GM12878 (cell line): ENCODE measurements around the gene KRT75. TPM values are rescaled to one million over a fixed set of nuclear protein-coding genes. Genes with fewer than 3 reads are reported as not detected.

Source experiments
- ATAC-seq: fragments of 200-7000 bp; cut with Tn5 transposase; 3 replicates; pipeline ENCODE4 v1.9.1; 2020; ENCODE audit warnings: mild to moderate bottlenecking, moderate library complexity
- BruUV-seq: library from RNA; stranded (reverse); fragments of 400-500 nt; replicated peaks from 2 replicates; lab custom pipeline; 2021; lab: Mats Ljungman, UMichigan
- CTCF ChIA-PET: fragments of 300-600 bp; sonication (Branson Sonifier 250); formaldehyde crosslinking; extraction: SDS; loops from one replicate; lab custom pipeline; 2021; ENCODE audit warnings: inconsistent platforms; lab: Yijun Ruan, JAX
- POLR2A ChIA-PET: fragments of 350-600 bp; formaldehyde crosslinking; extraction: SDS; loops from one replicate; lab custom pipeline; 2021; ENCODE audit warnings: inconsistent platforms; lab: Charles Lee
- RAD21 ChIA-PET: fragments of 300-600 bp; sonication (Branson Sonifier 250); formaldehyde crosslinking; loops from one replicate; lab custom pipeline; 2023; ENCODE audit warnings: antibody characterized with exemption; ENCODE audit not compliant: unreplicated experiment; lab: Charles Lee
- SMC1A ChIA-PET: fragments of 300-600 bp; sonication (Branson Sonifier 250); formaldehyde crosslinking; loops from one replicate; lab custom pipeline; 2023; ENCODE audit not compliant: unreplicated experiment, uncharacterized antibody; lab: Charles Lee
- DNase-seq: peaks from one replicate; pipeline ENCODE4 v3.0.0-alpha.2; 2011; ENCODE audit warnings: low read depth, low spot score
- FAIRE-seq: peaks from 3 replicates; lab custom pipeline; 2011; peaks lifted over from hg19 to GRCh38; lab: Jason Lieb, UNC
- H2AFZ ChIP-seq: 2 replicates; pipeline ENCODE4 v1.6.0; 2011; ENCODE audit warnings: low read depth, low read length, control low read depth; ENCODE audit not compliant: control insufficient read depth
- H3K27ac ChIP-seq: 2 replicates; pipeline ENCODE4 v1.5.1; 2011; ENCODE audit warnings: control low read depth; ENCODE audit not compliant: control insufficient read depth, insufficient read depth
- H3K27me3 ChIP-seq, 2 experiments: replicated peaks in 1 of 2; 2 replicates each; pipeline versions ENCODE4 v1.6.0 to v1.6.1; 2011; ENCODE audit warnings: low read length in 1 of 2; ENCODE audit not compliant: control insufficient read depth in 2 of 2, insufficient read depth in 2 of 2
- H3K36me3 ChIP-seq, 2 experiments: 2 replicates each; pipeline ENCODE4 v1.5.1; 2011; ENCODE audit warnings: low read length in 1 of 2; ENCODE audit not compliant: control insufficient read depth in 2 of 2, insufficient read depth in 2 of 2
- H3K4me1 ChIP-seq: 2 replicates; pipeline ENCODE4 v1.6.1; 2011; ENCODE audit warnings: mild to moderate bottlenecking, low read length, moderate library complexity, mixed read lengths; ENCODE audit not compliant: control insufficient read depth, insufficient read depth
- H3K4me2 ChIP-seq: 2 replicates; pipeline ENCODE4 v1.6.0; 2011; ENCODE audit warnings: control low read depth; ENCODE audit not compliant: control insufficient read depth, insufficient read depth
- H3K4me3 ChIP-seq: fragments of 200-600 bp; sonication (generic); 2 replicates; pipeline ENCODE4 v1.5.1; 2016
- H3K79me2 ChIP-seq: 2 replicates; pipeline ENCODE4 v1.6.0; 2011; ENCODE audit warnings: low read length; ENCODE audit not compliant: control insufficient read depth, insufficient read depth
- H3K9ac ChIP-seq: 2 replicates; pipeline ENCODE4 v1.8.0; 2011; ENCODE audit warnings: low read length, control low read depth, mixed read lengths; ENCODE audit not compliant: control insufficient read depth, insufficient read depth
- H3K9me3 ChIP-seq: replicated peaks from 3 replicates; pipeline ENCODE4 v1.5.1; 2011; ENCODE audit warnings: mild to moderate bottlenecking, low read length; ENCODE audit not compliant: control insufficient read depth, insufficient read depth
- H4K20me1 ChIP-seq: 2 replicates; pipeline ENCODE4 v1.6.0; 2011; ENCODE audit not compliant: control insufficient read depth, insufficient read depth
- BRCA1 ChIP-seq: IDR thresholded peaks from 2 replicates; pipeline ENCODE4 v1.6.1; 2011; ENCODE audit warnings: low read depth, low read length, improper control_type of control experiment
- FOS ChIP-seq: IDR thresholded peaks from 3 replicates; pipeline ENCODE4 v1.6.1; 2011; ENCODE audit warnings: borderline replicate concordance; ENCODE audit not compliant: insufficient read length; ENCODE audit errors: extremely low read depth
- HSF1 ChIP-seq: fragments of 150-350 bp; IDR thresholded peaks from 2 replicates; pipeline ENCODE4 v1.6.1; 2014; ENCODE audit warnings: mild to moderate bottlenecking, low read depth, low read length
- NFYA ChIP-seq: IDR thresholded peaks from 2 replicates; pipeline ENCODE4 v1.6.1; 2011; ENCODE audit warnings: low read depth, mild to moderate bottlenecking, low read length, improper control_type of control experiment, borderline replicate concordance
- PAX5 ChIP-seq: IDR thresholded peaks from 2 replicates; pipeline ENCODE4 v1.6.1; 2011; ENCODE audit warnings: low read depth, low read length, borderline replicate concordance
- POLR2AphosphoS2 ChIP-seq: IDR thresholded peaks from 2 replicates; pipeline ENCODE4 v1.6.1; 2011; ENCODE audit warnings: low read depth, mild to moderate bottlenecking, low read length, improper control_type of control experiment, moderate library complexity
- RCOR1 ChIP-seq: conservative IDR thresholded peaks from 2 replicates; pipeline ENCODE4 v1.6.1; 2012; ENCODE audit warnings: low read depth, low read length, improper control_type of control experiment
- REST ChIP-seq: IDR thresholded peaks from 2 replicates; pipeline ENCODE4 v1.6.1; 2012; ENCODE audit warnings: mild to moderate bottlenecking, low read depth, low read length
- SMAD1 ChIP-seq: fragments of 450-650 bp; IDR thresholded peaks from 2 replicates; pipeline ENCODE4 v1.6.1; 2018; ENCODE audit warnings: mild to moderate bottlenecking, low read depth; ENCODE audit not compliant: partially characterized antibody
- SUPT20H ChIP-seq: IDR thresholded peaks from 2 replicates; pipeline ENCODE4 v1.6.1; 2011; ENCODE audit warnings: low read depth, mild to moderate bottlenecking, low read length, moderate library complexity, borderline replicate concordance; ENCODE audit not compliant: control insufficient read depth
- ZNF274 ChIP-seq: IDR thresholded peaks from one replicate; pipeline ENCODE4 v1.8.0; 2011; ENCODE audit not compliant: insufficient read length, insufficient read depth
- WGBS: methylation state at CpG from one replicate; pipeline ENCODE4 v1.1.6; 2016; ENCODE audit warnings: low lambda C conversion rate; ENCODE audit not compliant: insufficient replicate concordance, insufficient coverage; ENCODE audit errors: missing lambda C conversion rate; 5-methylcytosine and 5-hydroxymethylcytosine counted together
- in situ Hi-C: fragments of 300-500 bp; cut with MboI; formaldehyde crosslinking; loops from 9 replicates; pipeline ENCODE4 v1.14.3; 2018; ENCODE audit warnings: mixed read lengths
- intact Hi-C: fragments of 100-400 bp; cut with micrococcal nuclease; formaldehyde crosslinking; loops from one replicate; pipeline ENCODE4 v1.14.2; 2022; ENCODE audit not compliant: unreplicated experiment
- polyA plus RNA-seq, 11 experiments: library from polyadenylated mRNA; depleted of rRNA in 4 of 11; unstranded in 6 of 11; stranded (reverse) in 5 of 11; fragments of >200 nt; fragmentation: Nextera tagmentation in 4 of 11; fragmentation: Illumina TruSeq in 1 of 11; extraction: Ambion mirVana in 4 of 11; extraction: Trizol in 1 of 11; gene quantifications; 1 replicate in 1 of 11; 2 replicates in 10 of 11; pipeline versions ENCODE4 v1.2.1 to v1.2.3, GENCODE V29; 2011 to 2016; ENCODE audit warnings: inconsistent platforms in 2 of 11, missing spikeins in 2 of 11, low read depth in 1 of 11
- total RNA-seq, 4 experiments: library from RNA; depleted of rRNA in 3 of 4; stranded (reverse); fragments of >200 nt in 3 of 4; fragmentation: Illumina TruSeq in 1 of 4; extraction: Trizol in 1 of 4; gene quantifications; 2 replicates each; pipeline versions ENCODE4 v1.2.1 to v1.2.3, GENCODE V29; 2013 to 2021

Gene KRT75
- total and polyA plus RNA-seq, 10 of the 15 experiments (the other 5 are each of a cell fraction or from before 2014, with no cell fraction given): not detected

- H3K27ac ChIP-seq: no peak overlapping the region
- H3K4me2 ChIP-seq: no peak overlapping the region
- ATAC-seq (no peak), FAIRE-seq (no peak), DNase-seq (no peak)
- H3K4me3 ChIP-seq: no peak overlapping the region
- H4K20me1 ChIP-seq: no peaks in the 10 kb centered on the region
- intact Hi-C loops: no loop called here
- ChIA-PET SMC1A (no interaction called here), RAD21 (no interaction called here)
- no peaks in the 10 kb centered on the region for H3K4me1 ChIP-seq
- H3K9me3 ChIP-seq: no peaks in the 10 kb centered on the region
- BruUV-seq: no TSS peak
- no peak for TF ChIP-seq ZNF274
- no peak for TF ChIP-seq RCOR1
- TF ChIP-seq REST: no peak
- no peak for TF ChIP-seq HSF1
- TF ChIP-seq SUPT20H: no peak
- TF ChIP-seq BRCA1: no peak
- TF ChIP-seq SMAD1: no peak
- no peak for TF ChIP-seq POLR2AphosphoS2
- TF ChIP-seq FOS: no peak
- no peak for TF ChIP-seq PAX5
- no peak for TF ChIP-seq NFYA
- TF ChIP-seq, all 136 proteins: peak for 0
- Histone ChIP-seq H3K27me3 (peaks cover under 1 to 4% of the 10 kb centered on the region in 2 experiments; a peak in 3 of 4 replicates), H3K9ac (no peak overlapping the region), H3K36me3 (no peaks in the 10 kb centered on the region), H2AFZ (no peak overlapping the region), H3K79me2 (no peaks in the 10 kb centered on the region)
- POLR2A ChIA-PET: no interaction called here
- CTCF ChIA-PET: no interaction called here
- 0% methylated on average over 1 of the region's 1 CpG for WGBS
- in situ Hi-C loops: no loop called here
Observed at GRCh38 chr12:52419656-52420055, 14.5 kb downstream of the KRT75 start.
